Measurements from ENCODE around the gene OR4A47.
"Not testable (repeated sequence)": the region's sequence is repeated elsewhere in the genome, so short reads cannot be mapped to it uniquely, and the experiment has no call there.

The OR4A47 gene, protein sequence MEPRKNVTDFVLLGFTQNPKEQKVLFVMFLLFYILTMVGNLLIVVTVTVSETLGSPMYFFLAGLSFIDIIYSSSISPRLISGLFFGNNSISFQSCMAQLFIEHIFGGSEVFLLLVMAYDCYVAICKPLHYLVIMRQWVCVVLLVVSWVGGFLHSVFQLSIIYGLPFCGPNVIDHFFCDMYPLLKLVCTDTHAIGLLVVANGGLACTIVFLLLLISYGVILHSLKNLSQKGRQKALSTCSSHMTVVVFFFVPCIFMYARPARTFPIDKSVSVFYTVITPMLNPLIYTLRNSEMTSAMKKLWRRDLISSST

DNA sequence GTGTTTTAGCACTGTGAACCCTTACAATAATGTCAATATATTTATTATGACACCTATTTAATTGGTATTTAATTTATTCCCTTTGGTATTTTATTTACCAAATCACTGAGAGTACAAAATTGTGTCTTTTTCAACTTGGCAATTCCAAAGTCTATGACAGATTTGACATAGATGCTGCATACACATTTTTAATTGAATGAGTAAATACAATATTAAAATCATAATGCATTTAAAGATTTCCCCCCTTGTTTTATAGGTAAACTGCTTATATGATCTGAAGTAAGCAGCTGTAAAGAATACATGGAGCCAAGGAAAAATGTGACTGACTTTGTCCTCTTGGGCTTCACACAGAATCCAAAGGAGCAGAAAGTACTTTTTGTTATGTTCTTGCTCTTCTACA lies at the start of gene OR4A47:
Gene OR4A47 (plus strand): TSS at position 301 of the 400 bp plus-strand sequence. CDS start 0 bp downstream, at position 301.
- DNase-seq (ENCODE audit: low read depth in 2 of 2) = not testable (repeated sequence)

DNA sequence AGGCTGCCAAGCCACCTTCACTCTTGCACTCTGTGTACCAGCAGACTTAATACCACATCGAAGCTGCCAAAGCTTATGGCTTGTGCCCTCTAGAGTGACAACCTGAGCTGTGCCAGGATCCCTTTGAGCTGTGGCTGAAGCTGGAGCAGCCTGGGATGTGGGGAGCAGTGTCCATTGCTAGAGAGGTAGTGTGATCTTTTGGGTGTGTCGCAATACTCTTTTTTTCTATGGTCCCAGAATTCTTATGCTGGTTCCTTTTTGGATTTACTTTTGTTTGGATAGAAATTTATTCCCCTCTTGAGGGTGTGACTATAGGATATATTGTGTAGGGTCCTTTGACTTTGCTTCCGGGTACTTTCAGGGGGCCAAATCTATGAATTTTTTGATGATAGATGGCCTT lies 32.7 kb upstream of the OR4A47 start:
- not testable (repeated sequence) for DNase-seq (ENCODE audit: low read depth in 2 of 2)

DNA sequence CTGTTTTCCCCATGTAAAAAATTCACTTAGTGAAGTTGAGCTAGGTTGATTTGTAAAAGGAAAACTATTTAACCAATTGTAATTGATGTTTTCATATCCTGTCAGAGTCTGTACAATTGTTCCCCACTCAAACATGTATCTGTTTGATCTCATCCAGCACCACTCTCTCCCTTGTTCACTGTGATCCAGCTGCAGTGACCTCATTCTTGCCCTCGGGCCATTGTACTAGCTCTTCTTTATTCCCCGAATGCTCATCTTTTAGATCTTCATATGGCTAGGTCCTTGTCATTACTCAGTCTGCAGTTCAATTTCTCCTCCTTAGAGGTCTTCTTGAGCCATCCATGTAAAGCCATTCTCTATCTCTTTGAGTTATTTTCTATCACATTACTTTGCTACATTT lies 14.6 kb upstream of the OR4A47 start:
- DNase-seq (ENCODE audit: low read depth in 2 of 2) = not testable (repeated sequence)

DNA sequence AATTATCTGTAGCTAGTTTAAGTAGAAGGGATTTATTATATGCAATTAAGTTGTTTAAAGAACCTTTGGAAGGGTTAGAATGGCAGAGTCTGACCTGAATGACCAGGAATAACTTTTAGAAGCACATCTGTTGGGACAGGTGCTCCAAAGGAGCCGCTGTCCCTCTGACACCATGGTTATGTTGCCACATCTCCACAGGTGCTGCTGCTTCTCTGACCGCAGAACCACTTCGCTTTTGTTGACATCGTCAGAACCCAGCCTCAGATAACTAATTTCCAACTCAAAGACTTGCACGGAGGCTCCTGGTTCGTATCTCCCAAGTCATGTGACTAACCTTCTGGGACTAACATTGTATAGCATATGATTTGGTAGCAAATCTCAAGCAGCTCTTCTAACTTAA lies 13.9 kb upstream of the OR4A47 start:
- not testable (repeated sequence) for DNase-seq (ENCODE audit: low read depth in 2 of 2)

DNA sequence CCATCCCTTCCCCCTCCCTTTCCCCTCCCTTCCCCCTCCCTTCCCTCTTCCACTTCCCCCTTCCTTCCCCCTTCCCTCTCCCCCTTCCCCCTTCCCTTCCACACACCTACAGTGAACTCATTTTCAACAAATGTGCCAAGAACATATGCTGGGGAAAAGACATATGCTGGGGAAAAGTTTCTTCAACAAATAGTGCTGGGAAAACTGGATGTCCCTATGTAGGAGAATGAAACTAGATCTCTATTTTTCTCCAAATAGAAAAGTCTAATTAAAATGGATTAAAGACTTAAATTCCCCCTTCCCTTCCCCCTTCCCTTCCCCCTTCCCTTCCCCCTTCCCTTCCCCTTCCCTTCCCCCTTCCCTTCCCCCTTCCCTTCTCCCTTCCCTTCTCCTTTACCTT lies 17.6 kb downstream of the OR4A47 start:
- not testable (repeated sequence) for DNase-seq (ENCODE audit: low read depth in 2 of 2)

DNA sequence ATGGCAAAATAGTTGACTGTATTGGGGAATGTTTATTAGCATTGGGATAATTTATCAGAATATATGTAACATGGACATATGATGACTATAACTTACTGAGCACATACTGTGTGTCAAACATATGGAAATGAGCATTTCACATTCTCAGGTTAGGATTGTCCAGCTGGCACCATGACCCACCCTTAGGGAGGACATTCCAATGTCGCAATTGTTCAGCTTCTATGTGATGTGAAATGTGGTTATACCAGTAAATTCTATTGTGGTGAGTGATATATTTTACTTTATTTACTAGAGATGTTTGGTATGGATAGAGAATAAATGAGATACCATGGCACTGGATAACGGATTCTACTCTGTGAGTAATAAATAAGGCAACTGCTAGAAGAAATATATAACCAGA lies 50.4 kb downstream of the OR4A47 start:
- no peak for DNase-seq (ENCODE audit: low read depth in 2 of 2)
